T-helper 2 cell treated with Interferon-gamma antibody and Interleukin-4, amounts not matched to agents 100 ng/mL and 5 ng/mL, for 36 hours (primary cell): ENCODE data around the gene KISS1R. TPM values are rescaled to one million over a fixed set of nuclear protein-coding genes. Genes with fewer than 3 reads are reported as not detected.
"Not testable (repeated sequence)": the region's sequence is repeated elsewhere in the genome, so short reads cannot be mapped to it uniquely, and the experiment has no call there.

ENCODE experiments used
- intact Hi-C: fragments of 100-400 bp; cut with micrococcal nuclease; formaldehyde crosslinking; loops from one replicate; pipeline ENCODE4 v1.15.1; 2023
- total RNA-seq: library from RNA; stranded (reverse); gene quantifications from 2 replicates; pipeline ENCODE4 v1.2.3, GENCODE V29; 2022

KISS1R gene
- total RNA-seq, 1 donor from 2014 or later: 1.9 TPM

DNA sequence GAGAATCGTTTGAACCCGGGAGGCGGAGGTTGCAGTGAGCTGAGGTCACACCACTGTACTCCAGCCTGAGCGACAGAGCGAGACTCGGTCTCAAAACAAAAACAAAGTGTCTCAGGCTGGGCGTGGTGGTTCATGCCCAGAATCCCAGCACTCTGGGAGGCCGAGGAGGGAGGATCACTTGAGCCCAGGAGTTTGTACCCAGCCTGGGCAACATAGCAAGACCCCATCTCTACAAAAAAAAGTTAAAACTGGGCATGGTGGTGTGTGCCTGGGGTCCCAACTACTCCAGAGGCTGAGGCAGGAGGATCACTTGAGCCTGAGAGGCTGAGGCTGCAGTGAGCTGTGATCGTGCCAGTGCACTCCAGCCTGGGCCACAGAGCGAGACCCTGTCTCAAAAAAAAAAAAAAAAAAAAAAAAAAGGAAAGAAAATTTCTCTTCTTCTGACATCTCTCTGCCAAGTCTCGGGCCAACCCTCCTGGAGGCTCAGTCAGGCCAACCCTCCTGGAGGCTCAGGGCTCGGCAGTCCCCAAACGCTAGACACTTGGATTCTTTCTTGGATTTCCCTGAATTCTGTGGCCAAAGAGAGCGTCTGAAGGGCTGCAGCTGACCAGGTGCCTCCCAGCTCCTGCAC, 35.0 kb downstream of the KISS1R start:
- intact Hi-C loops: no loop called here

DNA sequence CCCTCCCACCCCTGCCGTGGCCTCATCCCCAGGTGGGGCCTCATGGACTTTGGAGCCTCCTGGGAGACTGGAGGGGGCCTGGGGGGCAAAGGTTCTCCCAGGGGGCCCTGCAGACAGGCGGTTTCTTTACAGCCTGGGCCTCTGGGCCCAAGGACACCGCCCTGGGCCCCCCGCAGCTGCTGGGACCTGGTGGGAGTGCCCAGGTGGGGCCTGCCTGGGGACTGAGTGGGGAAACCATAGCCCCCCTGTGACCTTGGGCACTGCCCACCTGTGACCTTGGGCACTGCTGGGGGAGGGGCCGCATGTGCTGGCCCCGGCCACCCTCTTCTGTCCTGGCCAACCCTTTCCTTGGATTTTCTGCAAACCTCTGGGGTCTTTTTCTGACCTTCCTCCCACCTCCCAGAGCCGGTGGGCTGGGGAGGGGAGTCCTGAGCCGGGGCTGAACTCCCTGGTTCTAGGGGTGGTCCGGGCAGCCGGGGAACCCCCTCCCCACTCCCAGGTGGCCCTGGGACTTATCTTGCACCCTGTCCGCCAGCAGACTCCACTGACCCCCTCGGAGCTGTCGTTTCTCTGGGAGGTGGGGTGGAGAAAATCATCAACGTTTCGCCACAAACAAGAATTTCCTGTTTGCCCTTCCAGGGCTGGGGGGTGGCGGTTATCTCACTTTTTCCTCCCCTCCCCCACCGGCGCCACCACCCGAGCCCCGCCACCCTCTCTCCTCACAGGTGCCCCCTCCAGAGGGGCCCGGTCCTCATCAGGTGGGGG, 35.7 kb downstream of the KISS1R start:
- intact Hi-C loops: no loop called here

DNA sequence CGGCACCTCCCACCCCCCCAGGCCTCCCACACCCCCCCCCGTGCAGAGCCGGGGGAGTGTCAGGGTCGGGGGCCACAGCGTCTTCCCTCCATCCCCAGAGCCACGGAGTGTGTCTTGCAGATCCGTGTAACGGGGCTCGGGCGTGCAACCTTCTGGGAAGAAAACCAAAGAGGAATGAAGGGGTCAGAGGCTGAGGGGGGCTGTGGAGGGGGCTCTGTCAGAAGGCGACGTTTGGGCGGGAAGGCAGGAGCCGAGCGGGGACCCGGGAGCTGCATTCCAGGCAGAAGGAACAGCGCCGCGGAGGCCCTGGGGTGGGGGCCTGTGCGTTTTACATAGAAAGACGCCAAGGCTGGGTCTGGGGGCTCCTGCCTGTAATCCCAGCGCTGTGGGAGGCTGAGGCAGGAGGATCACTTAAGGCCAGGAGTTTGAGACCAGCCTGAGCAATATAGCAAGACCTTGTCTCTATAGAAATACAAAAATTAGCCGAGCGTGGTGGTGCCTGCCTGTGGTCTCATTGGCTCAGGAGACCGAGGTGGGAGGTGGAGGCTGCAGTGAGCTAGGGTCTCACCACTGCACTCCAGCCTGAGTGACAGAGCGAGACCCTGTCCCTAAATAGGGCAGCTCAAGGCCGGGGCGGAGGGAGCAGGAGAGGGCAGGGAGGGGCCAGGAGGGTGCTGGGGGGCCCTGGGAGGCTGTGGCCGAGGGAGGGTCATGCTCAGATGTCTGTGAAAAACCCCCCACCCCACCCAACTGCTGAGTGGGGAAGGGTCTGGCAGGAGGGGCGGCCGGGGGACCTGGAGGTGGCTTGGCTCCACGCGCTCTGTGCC, 36.5 kb downstream of the KISS1R start:
- intact Hi-C loops: no loop called here

DNA sequence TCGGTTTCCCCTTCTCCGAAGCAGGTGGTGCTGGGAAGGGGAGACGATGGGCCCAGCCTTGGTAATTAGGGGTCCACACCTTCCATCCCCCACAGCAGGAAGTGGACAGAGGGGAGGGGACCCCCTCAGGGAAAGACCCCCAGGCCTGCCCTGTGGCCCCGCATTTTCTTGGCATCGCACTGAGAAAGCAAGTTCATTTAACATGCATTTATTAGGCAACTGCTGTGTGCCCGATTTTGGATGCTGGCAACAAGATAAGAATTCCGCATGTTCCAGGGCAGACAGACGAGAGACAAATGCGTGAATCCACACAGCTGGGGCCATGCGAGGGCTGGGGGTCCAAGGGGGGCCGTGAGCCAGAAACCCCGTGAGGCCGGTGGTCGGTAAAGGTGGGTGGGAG, 37.1 kb downstream of the KISS1R start:
- intact Hi-C loops: no loop called here

DNA sequence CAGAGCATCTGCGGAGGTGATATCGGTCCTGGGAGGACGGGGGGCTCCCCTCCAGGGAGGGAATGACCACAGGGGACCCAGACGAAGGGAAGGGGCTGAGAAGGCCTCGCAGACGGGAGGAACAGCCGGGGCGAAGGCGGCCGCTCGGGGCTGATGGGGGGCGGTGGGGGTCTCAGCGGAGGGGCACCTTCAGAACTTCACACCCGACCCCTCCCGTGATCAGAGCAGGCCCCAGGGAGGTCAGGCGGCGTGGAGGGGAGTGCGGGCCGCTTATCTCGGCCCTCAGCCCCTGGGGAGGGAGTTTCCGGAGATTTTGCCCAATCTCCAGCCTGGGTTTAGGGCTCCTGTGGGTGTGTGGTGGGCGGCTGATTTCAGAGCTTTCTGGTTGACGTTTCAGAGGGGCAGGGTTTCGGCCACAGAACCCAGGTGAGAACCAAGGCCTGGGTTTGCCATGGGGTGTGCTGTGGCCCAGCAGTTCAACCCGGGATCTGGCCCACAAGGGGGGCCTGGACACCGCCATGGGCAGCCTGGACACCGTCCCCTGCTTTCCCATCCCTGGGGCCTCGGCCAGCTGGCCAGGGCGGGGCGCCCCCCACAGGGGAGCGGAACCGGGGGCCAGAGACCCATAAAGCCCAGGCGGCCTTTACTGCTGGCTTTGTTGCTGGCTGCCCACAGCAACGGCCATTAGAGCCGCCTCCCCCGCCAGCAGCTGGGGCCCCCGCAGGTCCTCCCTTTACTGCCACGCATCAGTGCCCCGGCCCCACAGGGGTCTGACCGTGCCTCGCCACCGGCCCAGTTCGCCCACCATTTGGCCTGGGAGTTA, 37.8 kb downstream of the KISS1R start:
- intact Hi-C loops: no loop called here

DNA sequence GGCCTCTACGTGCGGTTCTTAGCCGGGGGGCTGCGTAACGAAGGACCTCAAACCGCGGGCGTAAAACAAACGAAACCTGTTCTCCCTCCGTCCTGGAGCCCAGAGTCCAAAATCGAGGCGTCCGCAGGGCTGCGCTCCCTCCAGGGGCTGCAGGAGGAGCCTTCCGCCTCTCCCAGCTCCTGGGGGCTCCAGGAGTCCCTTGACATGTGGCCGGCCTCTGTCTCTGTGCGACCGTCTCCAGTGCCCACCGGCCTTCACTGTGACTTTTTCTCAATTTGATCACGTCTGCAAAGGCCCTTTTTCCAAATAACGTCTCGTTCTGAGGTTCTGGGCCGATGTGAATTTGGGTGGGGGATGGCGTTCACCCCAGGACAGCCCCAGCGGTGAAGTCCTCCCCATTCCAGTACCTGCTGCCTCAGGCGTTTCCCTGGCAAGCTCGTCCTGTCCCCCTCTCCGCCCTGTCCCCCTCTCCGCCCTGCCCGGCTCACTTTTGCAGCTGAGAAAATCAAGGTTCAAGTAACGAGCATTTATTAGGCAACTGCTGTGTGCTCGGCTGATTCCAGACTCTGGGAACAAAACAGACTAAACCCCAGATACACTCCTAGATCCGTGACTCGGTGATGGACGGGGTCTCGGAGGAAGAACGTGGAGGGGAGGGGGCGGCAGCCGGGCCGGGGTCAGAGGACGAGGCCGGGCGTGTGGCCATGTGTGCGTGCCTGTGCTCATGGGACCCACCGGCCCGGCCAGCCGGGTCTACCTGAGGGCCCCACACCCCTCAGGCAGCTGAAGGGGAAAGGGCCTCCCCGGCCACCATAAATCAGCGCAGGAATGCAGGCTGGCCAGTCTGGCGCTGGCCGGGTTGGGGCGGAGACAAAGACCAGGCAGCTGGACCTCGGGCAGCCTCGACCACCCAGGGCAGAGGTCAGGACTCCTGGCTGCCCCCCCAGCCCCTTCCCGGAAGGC, 39.0 kb downstream of the KISS1R start:
- intact Hi-C loops: no loop called here

DNA sequence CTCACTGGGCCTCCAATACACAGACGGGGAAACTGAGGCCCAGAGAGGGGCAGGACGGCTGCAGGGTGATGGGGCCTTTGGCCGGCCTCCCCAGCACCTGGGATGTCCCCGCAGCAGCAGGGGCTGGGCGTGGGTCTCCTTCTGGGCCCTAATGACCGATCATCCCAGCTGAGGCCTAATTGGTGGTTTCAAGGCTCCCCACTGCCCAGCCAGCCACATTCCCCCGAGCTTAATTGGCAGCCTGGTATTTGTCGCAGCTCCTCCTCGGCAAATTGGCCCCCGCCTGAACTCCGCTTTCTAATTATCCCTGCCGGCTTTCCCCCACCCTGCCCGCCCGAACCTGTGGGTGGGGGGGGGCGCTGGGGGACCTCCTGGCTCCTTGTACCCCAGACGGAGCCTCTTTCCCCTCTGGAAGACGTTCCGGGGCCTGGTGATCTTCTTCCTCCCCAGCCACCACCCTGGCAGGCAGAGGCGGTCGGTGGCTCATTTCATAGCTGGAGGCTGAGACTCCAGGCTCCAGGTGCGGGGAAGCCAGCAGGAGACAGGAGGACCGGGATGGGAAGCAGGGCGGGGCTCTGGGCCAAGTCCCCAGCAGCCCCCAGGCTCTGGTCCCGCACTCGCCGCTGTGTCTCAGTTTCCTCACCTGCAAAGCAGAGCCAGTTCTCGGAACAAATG, 39.8 kb downstream of the KISS1R start:
- intact Hi-C loops: no loop called here

DNA sequence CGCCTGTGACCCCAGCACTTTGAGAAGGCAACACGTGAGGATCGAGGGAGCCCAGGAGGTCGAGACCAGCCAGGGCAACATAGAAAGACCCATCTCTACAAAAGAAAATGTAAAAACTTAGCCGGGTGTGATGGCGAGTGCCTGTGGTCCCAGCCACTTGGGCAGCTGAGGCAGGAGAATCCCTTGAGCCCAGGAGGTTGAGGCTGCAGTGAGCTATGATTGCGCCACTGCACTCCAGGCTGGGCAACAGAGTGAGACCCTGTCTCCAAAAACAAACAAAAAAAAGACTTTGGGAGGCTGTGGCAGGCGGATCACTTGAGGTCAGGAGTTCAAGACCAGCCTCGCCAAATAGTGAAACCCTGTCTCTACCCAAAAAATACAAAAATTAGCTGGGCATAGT, 40.4 kb downstream of the KISS1R start:
- intact Hi-C loops: not testable (repeated sequence)

DNA sequence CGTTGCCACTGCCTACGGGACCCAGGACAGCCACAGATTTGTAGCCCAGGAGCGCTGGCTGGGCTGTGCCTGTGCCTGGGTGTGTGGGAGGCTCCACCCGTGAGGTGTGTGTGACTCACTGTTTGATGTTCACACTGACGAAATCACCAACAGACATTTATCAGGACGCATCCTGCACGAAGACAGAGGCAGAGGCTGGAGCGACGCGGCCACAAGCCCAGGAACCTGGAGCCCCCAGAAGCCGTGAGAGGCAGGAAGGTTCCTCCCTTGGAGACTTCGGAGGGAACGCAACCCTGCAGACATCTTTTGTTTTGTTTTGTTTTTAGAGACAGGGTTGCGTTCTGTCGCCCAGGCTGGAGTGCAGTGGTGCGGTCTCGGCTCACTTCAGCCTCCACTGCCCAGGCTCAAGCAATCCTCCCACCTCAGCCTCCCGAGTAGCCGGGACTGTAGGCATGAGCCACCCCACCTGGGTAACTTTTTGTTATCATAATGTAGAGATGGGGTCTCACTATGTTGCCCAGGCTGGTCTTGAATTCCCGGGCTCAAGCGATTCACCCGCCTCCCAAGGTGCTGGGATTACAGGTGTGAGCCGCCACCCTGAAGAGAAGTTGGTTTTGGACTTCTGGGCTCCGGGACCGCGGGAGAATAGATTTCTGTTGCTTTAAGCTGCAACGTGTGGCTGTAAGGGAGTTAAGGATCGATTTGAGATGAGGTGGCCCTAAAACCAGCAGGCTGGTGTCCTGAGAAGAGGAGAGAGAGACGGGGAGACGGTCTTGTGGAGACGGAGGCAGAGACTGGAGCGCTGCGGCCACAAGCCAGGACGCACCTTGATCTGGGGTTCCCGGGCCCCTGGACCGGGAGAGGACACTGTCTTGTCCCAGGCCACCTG, 42.1 kb downstream of the KISS1R start:
- intact Hi-C loops: no loop called here

DNA sequence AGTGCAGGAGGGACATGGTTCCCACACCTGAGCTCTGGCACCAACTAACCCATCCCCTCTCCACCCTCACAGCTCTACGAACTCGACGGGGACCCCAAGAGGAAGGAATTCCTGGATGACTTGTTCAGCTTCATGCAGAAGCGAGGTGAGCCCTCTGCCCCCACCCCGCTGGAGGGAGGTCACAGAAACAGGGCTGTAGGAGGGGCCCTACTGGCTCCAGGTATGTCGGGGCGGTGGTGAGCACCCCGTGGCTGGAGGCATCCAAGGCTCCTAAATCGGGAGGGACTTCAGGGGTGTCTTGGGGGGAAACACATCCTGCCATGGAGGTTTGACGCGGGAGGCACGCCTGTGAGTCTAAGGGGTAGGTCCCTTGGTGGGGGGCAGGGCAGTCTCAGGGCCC, 42.9 kb downstream of the KISS1R start:
- intact Hi-C loops: no loop called here

DNA sequence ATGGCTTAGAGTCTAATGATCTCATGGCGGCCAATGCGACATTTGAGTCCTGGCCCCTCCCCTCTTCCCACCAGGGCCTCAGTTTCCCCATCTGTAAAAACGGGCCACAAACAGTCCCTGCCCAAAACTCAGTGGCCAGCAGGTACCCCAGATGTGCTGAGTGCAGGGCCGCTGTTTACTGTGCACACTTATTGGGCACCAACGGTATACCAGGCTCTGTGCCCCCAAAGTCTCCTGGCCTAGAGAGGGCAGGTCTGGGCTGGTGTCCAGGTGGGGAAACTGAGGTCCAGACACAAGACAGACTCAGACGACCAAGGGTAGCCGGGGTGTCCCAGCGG, 43.4 kb downstream of the KISS1R start:
- intact Hi-C loops: no loop called here

DNA sequence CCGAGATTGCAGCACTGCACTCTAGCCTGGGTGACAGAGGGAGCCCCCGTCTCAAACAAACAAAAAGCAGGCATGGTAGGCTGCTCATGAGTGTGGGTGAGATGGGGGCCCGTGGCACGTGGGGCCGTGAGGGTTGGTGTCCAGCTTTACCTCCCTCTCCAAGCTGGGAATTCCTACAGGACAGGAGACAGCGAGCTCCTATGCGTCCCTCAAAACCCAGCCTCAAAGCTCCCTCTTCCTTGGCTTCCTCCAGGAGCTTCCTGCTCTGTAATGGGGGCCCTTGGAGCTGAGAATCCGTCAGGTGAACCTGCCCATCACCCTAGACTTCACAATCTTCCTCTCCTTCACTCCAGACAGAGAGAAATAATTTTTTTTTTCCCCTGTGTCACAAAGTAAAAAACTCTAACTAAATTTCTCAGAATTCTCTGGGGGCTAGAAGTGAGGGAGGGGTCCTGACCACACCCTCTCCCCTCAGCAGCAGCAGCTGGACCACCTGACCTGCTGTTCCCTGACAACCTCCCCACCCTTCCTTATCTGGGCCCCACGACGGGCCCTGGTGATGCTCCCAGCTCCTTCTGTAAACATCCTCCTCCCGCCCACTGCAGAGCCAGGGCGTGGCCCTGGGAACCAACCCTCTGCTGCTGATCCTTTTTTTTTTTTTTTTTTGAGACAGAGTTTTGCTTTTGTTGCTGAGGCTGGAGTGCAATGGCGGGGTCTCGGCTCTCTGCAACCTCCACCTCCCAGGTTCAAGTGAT, 44.9 kb downstream of the KISS1R start:
- intact Hi-C loops: no loop called here

DNA sequence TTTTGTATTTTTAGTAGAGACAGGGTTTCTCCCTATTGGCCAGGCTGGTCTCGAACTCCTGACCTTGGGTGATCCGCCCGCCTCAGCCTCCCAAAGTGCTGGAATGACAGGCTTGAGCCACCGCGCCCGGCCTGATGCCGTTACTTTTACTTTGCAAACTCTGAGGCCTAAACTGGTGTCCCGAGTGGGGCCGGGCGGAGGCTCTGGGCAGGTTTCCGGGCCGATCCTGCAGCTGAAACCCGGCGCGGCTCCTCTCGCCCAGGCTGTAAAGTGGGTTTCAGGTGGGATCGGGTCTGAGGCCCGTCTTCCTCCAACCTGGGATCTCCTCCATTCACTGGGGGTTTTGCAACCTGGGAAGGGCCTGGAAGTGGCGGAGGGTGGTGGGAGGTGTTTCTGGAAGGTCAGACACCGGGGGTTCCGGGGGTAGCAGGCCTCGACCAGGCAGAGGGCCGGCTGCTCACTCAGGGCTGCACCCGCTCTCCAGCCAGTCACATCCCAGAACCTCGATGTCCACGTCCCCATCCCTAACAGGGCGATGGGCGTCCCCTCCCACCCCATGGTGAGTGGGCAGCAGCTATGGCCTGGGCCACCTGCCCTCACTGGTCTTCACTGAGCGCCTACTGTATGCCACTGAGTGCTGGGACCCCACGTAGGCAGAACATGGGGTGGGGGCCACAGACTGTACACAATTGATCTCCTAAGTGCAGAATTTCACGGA, 45.7 kb downstream of the KISS1R start:
- intact Hi-C loops: no loop called here

DNA sequence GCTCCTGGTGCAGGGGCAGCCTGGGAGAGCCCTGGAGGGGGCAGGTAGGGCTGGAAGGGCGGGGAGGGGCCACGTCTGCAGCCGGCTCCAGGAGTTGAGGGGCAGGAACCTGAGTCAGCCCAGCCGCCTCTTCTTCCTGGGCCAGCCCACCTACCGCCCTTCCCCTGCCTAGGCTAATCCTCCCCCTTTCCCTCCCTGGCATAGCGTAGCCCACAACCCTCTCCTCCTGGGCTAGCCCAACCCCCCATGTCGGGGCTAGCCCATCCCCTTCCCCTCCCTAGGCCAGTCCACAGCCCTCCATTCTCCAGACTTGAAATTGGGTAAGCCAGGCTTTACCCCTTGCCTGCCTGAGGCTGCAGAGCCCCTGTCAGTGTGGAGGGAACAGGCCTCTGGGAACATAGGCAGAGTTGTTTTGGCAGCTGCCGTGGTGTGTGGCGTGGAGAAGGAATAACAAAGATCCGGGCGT, 46.4 kb downstream of the KISS1R start:
- intact Hi-C loops: no loop called here

DNA sequence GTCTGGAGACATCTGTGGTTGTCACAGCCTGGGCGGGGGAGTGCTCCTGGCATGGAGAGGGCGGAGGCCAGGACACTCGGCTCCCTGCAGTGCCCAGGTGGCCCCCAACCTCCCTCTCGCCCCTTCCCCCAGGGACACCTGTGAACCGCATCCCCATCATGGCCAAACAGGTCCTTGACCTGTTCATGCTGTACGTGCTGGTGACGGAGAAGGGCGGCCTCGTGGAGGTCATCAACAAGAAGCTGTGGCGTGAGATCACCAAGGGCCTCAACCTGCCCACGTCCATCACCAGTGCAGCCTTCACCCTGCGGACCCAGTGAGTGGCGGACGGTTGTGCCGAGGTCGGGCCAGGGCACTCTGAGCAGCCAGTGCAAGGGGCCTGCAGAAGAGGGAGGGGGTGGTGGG, 47.0 kb downstream of the KISS1R start:
- intact Hi-C loops: no loop called here

DNA sequence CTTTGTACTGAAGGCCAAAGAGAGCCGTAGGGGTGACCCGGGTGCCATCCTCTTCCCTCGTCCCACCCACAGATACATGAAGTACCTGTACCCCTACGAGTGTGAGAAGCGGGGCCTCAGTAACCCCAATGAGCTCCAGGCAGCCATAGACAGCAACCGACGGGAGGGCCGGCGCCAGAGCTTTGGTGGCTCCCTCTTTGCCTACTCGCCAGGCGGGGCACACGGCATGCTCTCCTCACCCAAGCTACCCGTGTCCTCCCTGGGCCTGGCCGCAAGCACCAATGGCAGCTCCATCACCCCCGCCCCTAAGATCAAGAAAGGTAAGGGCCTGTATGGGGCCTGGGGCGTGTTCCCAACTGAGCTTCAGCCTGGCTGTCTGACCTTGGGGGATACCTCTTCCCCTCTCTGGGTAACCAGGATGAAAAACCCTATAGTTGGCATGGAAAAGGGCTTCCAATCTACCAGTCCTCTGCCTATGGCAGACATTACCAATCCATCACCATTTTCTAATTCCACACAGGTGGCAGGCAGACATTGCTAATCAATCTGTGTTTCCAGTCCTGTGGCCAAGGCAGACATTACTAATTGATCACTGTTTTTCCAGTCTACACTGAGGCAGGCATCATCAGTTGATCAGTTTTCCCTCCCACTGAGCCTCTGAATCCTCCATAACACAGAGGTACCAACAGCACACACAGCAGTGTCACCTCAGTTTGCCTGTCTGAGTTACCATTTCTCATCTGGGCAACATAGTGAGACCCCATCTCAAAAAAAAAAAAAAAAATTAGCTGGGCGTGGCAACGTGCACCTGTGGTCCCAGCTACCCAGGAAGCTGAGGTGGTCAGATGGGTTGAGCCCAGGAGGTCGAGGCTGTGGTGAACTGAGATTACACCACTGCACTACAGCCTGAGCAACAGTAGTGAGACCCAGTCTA, 47.9 kb downstream of the KISS1R start:
- intact Hi-C loops: loop anchor here (5.0 kb wide), 1 partner anchor 38 kb away; the partner anchor contains the start of gene ARID3A
